Spleen (tissue), 7 donors: Measurements from ENCODE around the gene VMP1.

ENCODE experiments used
- CTCF ChIP-seq, 11 experiments: fragments of 200-600 bp in 7 of 11; fragments of 450-650 bp in 4 of 11; sonication (generic) in 4 of 11; IDR thresholded peaks in 8 of 11; conservative IDR thresholded peaks in 3 of 11; 1 replicate in 7 of 11; 2 replicates in 4 of 11; pipeline versions ENCODE4 v1.4.0 to v1.8.0; 2016 to 2021; ENCODE audit warnings: antibody characterized with exemption in 11 of 11, inconsistent platforms in 4 of 11, mild to moderate bottlenecking in 1 of 11
- POLR2AphosphoS5 ChIP-seq, 3 donors: sonication (generic); formaldehyde crosslinking; IDR thresholded peaks; one replicate each; pipeline ENCODE4 v1.5.1; 2017; ENCODE audit warnings: antibody characterized with exemption in 3 of 3
- donor health status: DM: no; HTN: no; CAD: no; lungs with moderate emphysema.
- donor health status: DM: no; HTN: no; CAD: no.
- donor health status: DM: no; HTN: no; CAD: no.

DNA sequence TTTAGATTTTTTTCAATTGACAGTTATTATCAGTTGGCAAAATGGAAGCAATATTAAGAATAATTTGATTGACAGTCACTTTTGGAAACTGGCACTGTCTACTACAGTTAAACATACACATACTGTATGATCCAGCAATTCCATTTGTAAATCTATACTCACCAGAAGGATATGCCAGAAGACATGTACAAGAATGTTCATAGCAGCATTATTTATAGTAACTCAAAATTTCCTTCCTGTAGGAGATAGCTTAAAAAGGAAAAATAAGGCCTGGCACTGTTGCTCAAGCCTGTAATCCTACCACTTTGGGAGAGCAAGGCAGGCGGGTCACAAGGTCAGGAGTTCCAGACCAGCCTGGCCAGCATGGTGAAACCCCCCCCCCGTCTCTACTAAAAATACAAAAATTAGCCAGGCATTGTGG is 89.3 kb downstream of the VMP1 start:
- TF ChIP-seq CTCF (IDR thresholded peaks at IDR 0.05 in 8 of 11, conservative IDR thresholded peaks at IDR 0.05 in 3 of 11) (no peak), POLR2AphosphoS5 (IDR thresholded peaks at IDR 0.05) (no peak)
